ENCODE results near the gene DTNB.

DNA sequence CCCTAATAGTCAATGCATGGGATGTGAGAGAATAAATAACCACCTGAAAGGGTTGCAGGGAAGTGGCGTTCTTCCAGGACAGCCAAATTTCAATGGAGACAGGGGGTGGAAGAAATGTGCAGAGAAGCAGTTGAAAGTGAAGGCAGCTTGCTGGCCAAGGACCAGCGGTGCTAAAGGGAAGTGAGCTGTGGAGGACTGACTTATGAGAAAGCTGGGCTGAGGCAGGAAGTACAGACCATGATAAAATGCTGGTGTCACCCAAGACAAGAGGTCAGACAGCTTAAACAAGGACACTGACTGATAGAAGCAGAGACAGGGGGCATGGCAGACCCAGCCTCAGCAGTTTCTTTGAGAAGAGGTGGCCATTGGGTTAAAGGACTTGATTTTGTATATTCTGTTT is 106.7 kb downstream of the DTNB start:
- no peak for TF ChIP-seq POLR2A (IDR thresholded peaks at IDR 0.05; ENCODE audit: low read depth)
- TF ChIP-seq, protein P1, sequence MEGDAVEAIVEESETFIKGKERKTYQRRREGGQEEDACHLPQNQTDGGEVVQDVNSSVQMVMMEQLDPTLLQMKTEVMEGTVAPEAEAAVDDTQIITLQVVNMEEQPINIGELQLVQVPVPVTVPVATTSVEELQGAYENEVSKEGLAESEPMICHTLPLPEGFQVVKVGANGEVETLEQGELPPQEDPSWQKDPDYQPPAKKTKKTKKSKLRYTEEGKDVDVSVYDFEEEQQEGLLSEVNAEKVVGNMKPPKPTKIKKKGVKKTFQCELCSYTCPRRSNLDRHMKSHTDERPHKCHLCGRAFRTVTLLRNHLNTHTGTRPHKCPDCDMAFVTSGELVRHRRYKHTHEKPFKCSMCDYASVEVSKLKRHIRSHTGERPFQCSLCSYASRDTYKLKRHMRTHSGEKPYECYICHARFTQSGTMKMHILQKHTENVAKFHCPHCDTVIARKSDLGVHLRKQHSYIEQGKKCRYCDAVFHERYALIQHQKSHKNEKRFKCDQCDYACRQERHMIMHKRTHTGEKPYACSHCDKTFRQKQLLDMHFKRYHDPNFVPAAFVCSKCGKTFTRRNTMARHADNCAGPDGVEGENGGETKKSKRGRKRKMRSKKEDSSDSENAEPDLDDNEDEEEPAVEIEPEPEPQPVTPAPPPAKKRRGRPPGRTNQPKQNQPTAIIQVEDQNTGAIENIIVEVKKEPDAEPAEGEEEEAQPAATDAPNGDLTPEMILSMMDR (IDR thresholded peaks at IDR 0.05): no peak

Measured in esophagus muscularis mucosa (tissue), 3 donors.